K562 (cell line): ENCODE results near the gene C7orf25. TPM values are rescaled to one million over a fixed set of nuclear protein-coding genes. Genes with fewer than 3 reads are reported as not detected.

ENCODE experiments used
- ATAC-seq: fragments of 200-7000 bp; cut with Tn5 transposase; 3 replicates; pipeline ENCODE4 v1.9.1; 2020; ENCODE audit warnings: moderate library complexity
- BruUV-seq: library from RNA; stranded (reverse); fragments of 400-500 nt; replicated peaks from 2 replicates; lab custom pipeline; 2021; lab: Mats Ljungman, UMichigan
- CTCF ChIA-PET: fragments of 300-600 bp; formaldehyde crosslinking; extraction: SDS; loops from one replicate; lab custom pipeline; 2021; ENCODE audit warnings: low intra/inter-chr PET ratio; lab: Yijun Ruan, JAX
- POLR2A ChIA-PET: fragments of 300-600, 350-650 bp; sonication (Branson Sonifier 250); formaldehyde crosslinking; extraction: SDS; loops from one replicate; lab custom pipeline; 2021; ENCODE audit warnings: antibody characterized with exemption, inconsistent platforms; lab: Yijun Ruan, JAX
- DNase-seq, 4 experiments: peaks; one replicate each; pipeline versions ENCODE4 v3.0.0 to v3.0.0-alpha.2; 2011 to 2018; ENCODE audit warnings: low spot score in 3 of 4, mixed read lengths in 3 of 4; ENCODE audit errors: extremely low read depth in 1 of 4
- FAIRE-seq: peaks from 2 replicates; lab custom pipeline; 2011; peaks lifted over from hg19 to GRCh38; lab: Jason Lieb, UNC
- H2AFZ ChIP-seq: 2 replicates; pipeline ENCODE4 v1.6.0; 2011; ENCODE audit warnings: low read depth, low read length, control low read depth, inconsistent platforms
- H3K27ac ChIP-seq: fragments of 200-600 bp; 3 replicates; pipeline ENCODE4 v1.8.0; 2011; ENCODE audit warnings: low read depth, mild to moderate bottlenecking, control low read depth, inconsistent platforms, low read length, moderate library complexity, mixed read lengths; ENCODE audit errors: extremely low read depth
- H3K27me3 ChIP-seq, 2 experiments: fragments of 300-600 bp in 1 of 2; 2 replicates in 1 of 2; 3 replicates in 1 of 2; pipeline versions ENCODE4 v1.6.0 to v1.8.0; 2011; ENCODE audit warnings: inconsistent platforms in 2 of 2, low read length in 2 of 2, mild to moderate bottlenecking in 1 of 2, mixed read lengths in 1 of 2, moderate library complexity in 1 of 2; ENCODE audit not compliant: control insufficient read depth in 2 of 2, insufficient read depth in 2 of 2
- H3K36me3 ChIP-seq: fragments of 300-600 bp; 3 replicates; pipeline ENCODE4 v1.8.0; 2011; ENCODE audit warnings: mild to moderate bottlenecking, low read length, inconsistent platforms; ENCODE audit not compliant: control insufficient read depth, insufficient read depth
- H3K4me1 ChIP-seq, 2 experiments: fragments of 200-600 bp in 1 of 2; replicated peaks in 1 of 2; 2 replicates in 1 of 2; 3 replicates in 1 of 2; pipeline versions ENCODE4 v1.5.1 to v1.8.0; 2011; ENCODE audit warnings: inconsistent platforms in 2 of 2, low read length in 2 of 2, mild to moderate bottlenecking in 1 of 2, mixed read lengths in 1 of 2, moderate library complexity in 1 of 2; ENCODE audit not compliant: control insufficient read depth in 2 of 2, insufficient read depth in 2 of 2
- H3K4me2 ChIP-seq: 2 replicates; pipeline ENCODE4 v1.6.1; 2011; ENCODE audit warnings: low read length, control low read depth, inconsistent platforms, mixed read lengths; ENCODE audit not compliant: insufficient read depth
- H3K4me3 ChIP-seq: fragments of 200-600 bp; sonication (generic), shearing (Covaris generic); 2 replicates; pipeline ENCODE4 v1.5.1; 2016; ENCODE audit warnings: control low read depth, inconsistent platforms
- H3K79me2 ChIP-seq: fragments of 200-600 bp; 3 replicates; pipeline ENCODE4 v1.8.0; 2011; ENCODE audit warnings: low read length, inconsistent platforms; ENCODE audit not compliant: control insufficient read depth, insufficient read depth
- H3K9ac ChIP-seq, 2 experiments: 2 replicates each; pipeline versions ENCODE4 v1.6.0 to v1.6.1; 2011; ENCODE audit warnings: low read depth in 2 of 2, low read length in 2 of 2, control low read depth in 1 of 2, inconsistent platforms in 1 of 2, mild to moderate bottlenecking in 1 of 2, mixed read lengths in 1 of 2; ENCODE audit not compliant: insufficient read depth in 1 of 2
- H3K9me1 ChIP-seq: one replicate; pipeline ENCODE4 v1.6.0; 2011; ENCODE audit warnings: inconsistent platforms, mild to moderate bottlenecking, low read length, moderate library complexity; ENCODE audit not compliant: control insufficient read depth, insufficient read depth
- H3K9me3 ChIP-seq: replicated peaks from 2 replicates; pipeline ENCODE4 v1.5.1; 2011; ENCODE audit warnings: low read depth, low read length, inconsistent platforms; ENCODE audit not compliant: control insufficient read depth, insufficient read depth
- H4K20me1 ChIP-seq: replicated peaks from 2 replicates; pipeline ENCODE4 v1.6.1; 2011; ENCODE audit warnings: low read length, inconsistent platforms, mixed read lengths; ENCODE audit not compliant: control insufficient read depth, insufficient read depth
- CEBPB ChIP-seq: fragments of 450-650 bp; IDR thresholded peaks from 2 replicates; pipeline ENCODE4 v1.6.1; 2016; ENCODE audit warnings: missing genetic modification characterization, missing compliant biosample characterization
- EZH2 ChIP-seq: IDR thresholded peaks from 2 replicates; pipeline ENCODE4 v1.6.1; 2012; ENCODE audit warnings: low read depth, mild to moderate bottlenecking, inconsistent platforms, low read length, borderline replicate concordance
- HDGF ChIP-seq: fragments of 450-650 bp; IDR thresholded peaks from 2 replicates; pipeline ENCODE4 v1.6.1; 2016
- KAT2B ChIP-seq: IDR thresholded peaks from one replicate; pipeline ENCODE4 v1.6.1; 2012; ENCODE audit warnings: low read depth, mild to moderate bottlenecking, control low read depth, inconsistent platforms, low read length, moderate library complexity
- PHF21A ChIP-seq: fragments of 450-650 bp; IDR thresholded peaks from 2 replicates; pipeline ENCODE4 v1.6.1; 2017; ENCODE audit warnings: low read depth, borderline replicate concordance
- TSC22D4 ChIP-seq: fragments of 450-650 bp; IDR thresholded peaks from 2 replicates; pipeline ENCODE4 v1.6.1; 2016; ENCODE audit warnings: missing genetic modification characterization, missing biosample characterization, control low read depth
- ZNF184 ChIP-seq: sonication (generic); formaldehyde crosslinking; IDR thresholded peaks from 2 replicates; pipeline ENCODE4 v1.5.0; 2020; ENCODE audit warnings: missing genetic modification reagents
- WGBS: fragments of 100-300 bp; shearing (Covaris generic); methylation state at CpG from one replicate; pipeline ENCODE4 v1.1.6; 2016; ENCODE audit warnings: low coverage, mixed read lengths; ENCODE audit not compliant: insufficient coverage; ENCODE audit errors: missing lambda C conversion rate; 5-methylcytosine and 5-hydroxymethylcytosine counted together
- in situ Hi-C: fragments of 300-500 bp; cut with MboI; formaldehyde crosslinking; loops from 4 replicates; pipeline ENCODE4 v1.15.0; 2018; ENCODE audit warnings: inconsistent platforms, mixed read lengths
- intact Hi-C: fragments of 100-400 bp; cut with micrococcal nuclease; formaldehyde crosslinking; loops from 2 replicates; pipeline ENCODE4 v1.14.2; 2022
- polyA plus RNA-seq, 8 experiments: library from polyadenylated mRNA; depleted of rRNA in 4 of 8; stranded (reverse) in 5 of 8; unstranded in 3 of 8; fragments of >200 nt; fragmentation: Nextera tagmentation in 2 of 8; fragmentation: Illumina TruSeq in 1 of 8; extraction: Ambion mirVana in 2 of 8; extraction: Trizol in 1 of 8; gene quantifications; 2 replicates each; pipeline versions ENCODE4 v1.2.1 to v1.2.3, GENCODE V29; 2011 to 2014; ENCODE audit warnings: inconsistent platforms in 1 of 8, missing spikeins in 1 of 8
- total RNA-seq, 7 experiments: library from RNA; depleted of rRNA in 6 of 7; stranded (reverse); fragments of >200 nt in 6 of 7; fragmentation: Illumina TruSeq in 2 of 7; extraction: Trizol in 2 of 7; gene quantifications; 2 replicates each; pipeline versions ENCODE4 v1.2.1 to v1.2.3, GENCODE V29; 2011 to 2021; ENCODE audit warnings: low replicate concordance in 1 of 7
- TF ChIP-seq, protein P1 (sequence below): fragments of 250-450 bp; sonication (Bioruptor Pico); IDR thresholded peaks from 2 replicates; pipeline ENCODE4 v1.4.0; 2020; ENCODE audit warnings: mild to moderate bottlenecking, moderate library complexity
- TF ChIP-seq, protein P2 (sequence below): sonication (generic); formaldehyde crosslinking; IDR thresholded peaks from 2 replicates; pipeline ENCODE4 v1.8.0; 2022; ENCODE audit warnings: missing genetic modification reagents, mild to moderate bottlenecking, borderline replicate concordance

C7orf25 gene
- total and polyA plus RNA-seq, 9 of the 15 experiments (the other 6 are each of a cell fraction or from before 2014, with no cell fraction given): 1.2 to 4.7 (median 1.9) TPM

DNA sequence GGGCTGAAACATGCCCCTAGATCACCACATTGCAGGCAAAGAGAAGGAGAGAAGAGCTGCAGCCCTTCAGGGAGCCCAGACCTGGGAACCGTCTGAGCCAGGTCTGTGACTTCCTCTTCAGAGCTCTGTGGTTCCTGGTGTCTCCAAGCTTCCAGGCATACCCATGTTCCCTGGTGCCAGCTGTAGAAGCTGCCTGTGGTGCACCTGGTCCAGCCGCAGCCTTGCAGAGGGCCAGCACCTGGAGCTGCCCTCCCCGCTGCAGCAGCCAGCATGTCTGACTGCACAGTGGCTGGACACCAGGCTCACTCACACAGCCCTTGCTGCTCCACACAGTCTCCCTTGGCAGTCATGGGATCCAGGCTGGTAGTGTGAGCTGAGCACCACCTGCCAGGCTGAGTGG is 33.6 kb downstream of the C7orf25 start (continued):
- TF ChIP-seq KAT2B: no peak
- TF ChIP-seq, protein P1, sequence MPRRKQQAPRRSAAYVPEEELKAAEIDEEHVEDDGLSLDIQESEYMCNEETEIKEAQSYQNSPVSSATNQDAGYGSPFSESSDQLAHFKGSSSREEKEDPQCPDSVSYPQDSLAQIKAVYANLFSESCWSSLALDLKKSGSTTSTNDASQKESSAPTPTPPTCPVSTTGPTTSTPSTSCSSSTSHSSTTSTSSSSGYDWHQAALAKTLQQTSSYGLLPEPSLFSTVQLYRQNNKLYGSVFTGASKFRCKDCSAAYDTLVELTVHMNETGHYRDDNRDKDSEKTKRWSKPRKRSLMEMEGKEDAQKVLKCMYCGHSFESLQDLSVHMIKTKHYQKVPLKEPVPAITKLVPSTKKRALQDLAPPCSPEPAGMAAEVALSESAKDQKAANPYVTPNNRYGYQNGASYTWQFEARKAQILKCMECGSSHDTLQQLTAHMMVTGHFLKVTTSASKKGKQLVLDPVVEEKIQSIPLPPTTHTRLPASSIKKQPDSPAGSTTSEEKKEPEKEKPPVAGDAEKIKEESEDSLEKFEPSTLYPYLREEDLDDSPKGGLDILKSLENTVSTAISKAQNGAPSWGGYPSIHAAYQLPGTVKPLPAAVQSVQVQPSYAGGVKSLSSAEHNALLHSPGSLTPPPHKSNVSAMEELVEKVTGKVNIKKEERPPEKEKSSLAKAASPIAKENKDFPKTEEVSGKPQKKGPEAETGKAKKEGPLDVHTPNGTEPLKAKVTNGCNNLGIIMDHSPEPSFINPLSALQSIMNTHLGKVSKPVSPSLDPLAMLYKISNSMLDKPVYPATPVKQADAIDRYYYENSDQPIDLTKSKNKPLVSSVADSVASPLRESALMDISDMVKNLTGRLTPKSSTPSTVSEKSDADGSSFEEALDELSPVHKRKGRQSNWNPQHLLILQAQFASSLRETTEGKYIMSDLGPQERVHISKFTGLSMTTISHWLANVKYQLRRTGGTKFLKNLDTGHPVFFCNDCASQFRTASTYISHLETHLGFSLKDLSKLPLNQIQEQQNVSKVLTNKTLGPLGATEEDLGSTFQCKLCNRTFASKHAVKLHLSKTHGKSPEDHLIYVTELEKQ (CRISPR knock-in tag): no peak
- no peak for TF ChIP-seq HDGF

DNA sequence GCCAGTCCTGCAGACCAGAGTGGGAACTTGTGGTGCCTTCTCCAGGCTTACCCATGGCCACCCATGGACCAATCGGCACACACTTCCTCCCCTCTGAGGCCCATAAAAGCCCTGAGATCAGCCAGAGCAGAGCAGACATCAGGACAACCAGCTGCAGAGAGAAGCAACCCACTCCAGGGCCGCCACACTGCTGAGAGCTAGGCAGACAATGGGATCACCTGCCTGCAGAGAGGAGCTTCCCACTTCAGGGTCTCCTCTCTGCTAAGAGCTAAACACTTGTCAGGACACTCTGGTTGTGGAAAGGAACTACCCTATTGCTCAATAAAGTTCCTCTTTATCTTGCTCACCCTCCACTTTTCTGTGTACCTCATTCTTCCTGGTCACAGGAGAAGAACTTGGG is 34.0 kb downstream of the C7orf25 start:
- FAIRE-seq: no peak
- ChIA-PET CTCF (no interaction called here), POLR2A (interaction anchor here (0.8 kb wide), 1 partner anchor 904 kb away, joined by 4 read pairs; no protein-coding TSS in a partner anchor)
- no TSS peak for BruUV-seq
- Histone ChIP-seq H3K27ac (no peak overlapping the region), H3K9ac (no peak overlapping the region), H2AFZ (peak overlapping the region; percentile 5; the same call in 1 of the 2 replicates), H3K36me3 (no peaks in the 10 kb centered on the region), H3K9me1 (no peaks in the 10 kb centered on the region), H3K4me2 (no peak overlapping the region), H4K20me1 (no peaks in the 10 kb centered on the region), H3K4me3 (no peak overlapping the region), H3K27me3 (no peaks in the 10 kb centered on the region), H3K9me3 (no peaks in the 10 kb centered on the region), H3K79me2 (no peaks in the 10 kb centered on the region), H3K4me1 (peaks cover 0 to 8% of the 10 kb centered on the region in 2 experiments; a peak in 2 of 5 replicates)
- ATAC-seq: no peak; the same call in 2 of the 3 replicates
- no peak for DNase-seq
- no peak for TF ChIP-seq EZH2
- peak; percentile 74 for TF ChIP-seq CEBPB
- TF ChIP-seq, protein P2, sequence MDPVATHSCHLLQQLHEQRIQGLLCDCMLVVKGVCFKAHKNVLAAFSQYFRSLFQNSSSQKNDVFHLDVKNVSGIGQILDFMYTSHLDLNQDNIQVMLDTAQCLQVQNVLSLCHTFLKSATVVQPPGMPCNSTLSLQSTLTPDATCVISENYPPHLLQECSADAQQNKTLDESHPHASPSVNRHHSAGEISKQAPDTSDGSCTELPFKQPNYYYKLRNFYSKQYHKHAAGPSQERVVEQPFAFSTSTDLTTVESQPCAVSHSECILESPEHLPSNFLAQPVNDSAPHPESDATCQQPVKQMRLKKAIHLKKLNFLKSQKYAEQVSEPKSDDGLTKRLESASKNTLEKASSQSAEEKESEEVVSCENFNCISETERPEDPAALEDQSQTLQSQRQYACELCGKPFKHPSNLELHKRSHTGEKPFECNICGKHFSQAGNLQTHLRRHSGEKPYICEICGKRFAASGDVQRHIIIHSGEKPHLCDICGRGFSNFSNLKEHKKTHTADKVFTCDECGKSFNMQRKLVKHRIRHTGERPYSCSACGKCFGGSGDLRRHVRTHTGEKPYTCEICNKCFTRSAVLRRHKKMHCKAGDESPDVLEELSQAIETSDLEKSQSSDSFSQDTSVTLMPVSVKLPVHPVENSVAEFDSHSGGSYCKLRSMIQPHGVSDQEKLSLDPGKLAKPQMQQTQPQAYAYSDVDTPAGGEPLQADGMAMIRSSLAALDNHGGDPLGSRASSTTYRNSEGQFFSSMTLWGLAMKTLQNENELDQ (CRISPR knock-in tag): no peak
- no peak for TF ChIP-seq ZNF184 (CRISPR knock-in tag)
- no peak for TF ChIP-seq TSC22D4 (tag)
- TF ChIP-seq PHF21A: no peak
- in situ Hi-C loops (no loop called here), intact Hi-C loops (no loop called here)
- 8% methylated on average over 2 of the region's 2 CpGs for WGBS
